OCI-LY1 (cell line): ENCODE results near the gene KCNN3.

ENCODE experiments used
- CTCF ChIP-seq: fragments of 200-600 bp; sonication (generic), shearing (Covaris generic); IDR thresholded peaks from 2 replicates; pipeline ENCODE4 v1.5.1; 2017; ENCODE audit warnings: mild to moderate bottlenecking, antibody characterized with exemption, low read length, moderate library complexity, mixed read lengths
- EZH2 ChIP-seq: fragments of 200-600 bp; sonication (generic), shearing (Covaris generic); IDR thresholded peaks from 2 replicates; pipeline ENCODE4 v1.8.0; 2017; ENCODE audit warnings: borderline replicate concordance, mixed run types, mild to moderate bottlenecking, antibody characterized with exemption, low read length, moderate library complexity, mixed read lengths

- TF ChIP-seq CTCF: no peak
- TF ChIP-seq EZH2: no peak
Measured at GRCh38 chr1:154886281-154887015, 16.4 kb upstream of the KCNN3 start.
